ENCODE measurements around the gene C14orf132.

The C14orf132 gene

DNA sequence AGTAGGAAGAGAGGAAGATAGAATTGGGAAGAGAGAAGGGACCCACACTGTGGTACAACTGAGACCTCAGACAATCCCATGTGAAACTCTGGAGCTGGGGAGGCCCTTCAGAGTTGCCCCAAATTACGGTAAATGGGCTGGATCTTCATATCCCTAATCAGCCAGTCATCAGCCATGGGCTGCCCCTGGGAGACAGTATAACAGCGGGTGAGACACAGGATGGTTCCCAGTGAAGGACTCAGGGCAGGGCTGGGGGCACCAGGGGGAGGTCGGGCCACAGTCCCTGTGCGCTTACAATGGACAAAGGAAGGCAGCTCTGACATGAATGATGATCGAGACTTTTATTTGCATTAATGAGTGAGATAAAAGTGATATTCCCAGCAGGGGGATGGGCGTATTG lies 91.2 kb downstream of the C14orf132 start:
- FAIRE-seq, result no peak
- no peak for TF ChIP-seq POLR2A (IDR thresholded peaks at IDR 0.05; ENCODE audit: low read depth, low read length)
- DNase-seq (ENCODE audit: insufficient read length, low spot score), result no peak

DNA sequence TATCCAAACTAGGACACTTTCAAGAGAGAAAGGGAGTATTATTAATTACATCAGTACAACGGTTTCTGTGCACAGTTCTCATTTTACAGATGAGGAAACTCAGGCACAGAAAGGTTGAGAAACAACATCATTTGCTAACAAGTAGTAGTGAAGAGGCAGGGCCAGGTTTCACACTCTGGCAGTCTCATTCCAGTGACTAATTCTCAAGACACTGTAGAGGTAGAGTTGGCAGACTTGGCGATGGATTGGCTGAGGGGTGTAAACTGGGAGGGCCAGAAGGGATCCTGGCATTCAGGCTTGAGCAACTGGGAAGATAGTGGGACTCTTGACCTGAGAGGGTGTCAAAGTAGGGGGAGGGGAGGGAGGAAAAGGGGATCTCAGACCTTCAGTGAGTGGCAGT lies 91.7 kb downstream of the C14orf132 start:
- no peak for FAIRE-seq
- TF ChIP-seq POLR2A (IDR thresholded peaks at IDR 0.05; ENCODE audit: low read depth, low read length), result no peak
- no peak for DNase-seq (ENCODE audit: insufficient read length, low spot score)

DNA sequence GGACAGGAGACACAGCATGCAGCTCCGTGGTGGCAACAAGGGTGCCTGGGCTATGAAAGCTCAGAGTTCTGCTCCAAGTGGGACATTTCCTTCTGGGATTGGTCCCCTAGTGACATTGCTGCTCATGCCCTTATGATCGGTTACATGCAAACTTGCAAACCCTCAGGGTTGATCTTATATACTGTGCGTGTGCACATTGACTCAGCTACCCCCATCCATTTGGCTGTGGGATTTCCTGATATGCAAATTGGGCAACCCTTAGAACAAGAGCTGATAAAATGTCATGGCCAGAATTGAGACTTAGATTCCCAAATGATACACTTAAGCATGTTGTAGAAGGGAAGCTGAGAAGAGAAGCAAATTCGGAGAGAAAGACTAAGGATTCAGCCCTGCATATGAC lies 92.7 kb downstream of the C14orf132 start:
- DNase-seq (ENCODE audit: insufficient read length, low spot score) (no peak), FAIRE-seq (no peak)
- no peak for TF ChIP-seq POLR2A (IDR thresholded peaks at IDR 0.05; ENCODE audit: low read depth, low read length)

DNA sequence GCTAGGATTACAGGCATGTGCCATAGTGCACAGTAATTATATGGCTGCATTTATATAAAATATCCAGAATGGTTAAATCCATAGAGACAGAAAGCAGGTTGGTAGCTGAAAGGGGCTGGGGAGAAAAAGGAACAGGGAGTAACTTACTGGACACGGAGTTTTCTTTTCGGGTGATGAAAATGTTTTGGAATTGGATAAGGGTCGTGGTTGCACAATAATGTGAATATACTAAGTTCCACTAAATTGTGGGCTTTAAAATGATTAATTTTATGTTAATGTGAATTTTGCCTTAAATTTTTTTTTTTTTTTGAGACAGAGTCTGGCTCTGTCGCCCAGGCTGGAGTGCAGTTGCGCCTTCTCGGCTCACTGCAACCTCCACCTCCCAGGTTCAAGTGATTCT lies 95.3 kb downstream of the C14orf132 start:
- FAIRE-seq, result no peak
- TF ChIP-seq POLR2A (IDR thresholded peaks at IDR 0.05; ENCODE audit: low read depth, low read length), result no peak
- no peak for DNase-seq (ENCODE audit: insufficient read length, low spot score)

DNA sequence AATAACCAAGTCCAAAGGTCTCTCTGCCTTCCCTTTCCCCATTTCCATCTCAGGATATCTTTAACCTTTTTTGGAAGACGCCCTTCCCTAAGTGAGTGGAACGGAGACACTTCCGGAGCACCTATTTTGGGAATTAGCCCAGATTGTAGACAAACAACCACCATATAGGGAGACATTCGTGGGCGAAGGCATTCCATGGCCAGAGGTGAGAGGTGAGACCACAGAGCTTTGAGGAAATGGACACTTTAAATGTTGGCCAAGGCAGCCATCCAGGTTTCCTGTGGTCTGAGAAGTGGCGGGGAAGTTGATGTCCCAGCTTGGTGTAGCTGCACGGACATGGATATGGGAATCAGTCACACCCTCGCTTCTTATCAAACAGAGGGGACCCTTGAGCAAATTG lies 96.1 kb downstream of the C14orf132 start:
- FAIRE-seq (no peak), DNase-seq (ENCODE audit: insufficient read length, low spot score) (no peak)
- TF ChIP-seq POLR2A (IDR thresholded peaks at IDR 0.05; ENCODE audit: low read depth, low read length), result no peak

DNA sequence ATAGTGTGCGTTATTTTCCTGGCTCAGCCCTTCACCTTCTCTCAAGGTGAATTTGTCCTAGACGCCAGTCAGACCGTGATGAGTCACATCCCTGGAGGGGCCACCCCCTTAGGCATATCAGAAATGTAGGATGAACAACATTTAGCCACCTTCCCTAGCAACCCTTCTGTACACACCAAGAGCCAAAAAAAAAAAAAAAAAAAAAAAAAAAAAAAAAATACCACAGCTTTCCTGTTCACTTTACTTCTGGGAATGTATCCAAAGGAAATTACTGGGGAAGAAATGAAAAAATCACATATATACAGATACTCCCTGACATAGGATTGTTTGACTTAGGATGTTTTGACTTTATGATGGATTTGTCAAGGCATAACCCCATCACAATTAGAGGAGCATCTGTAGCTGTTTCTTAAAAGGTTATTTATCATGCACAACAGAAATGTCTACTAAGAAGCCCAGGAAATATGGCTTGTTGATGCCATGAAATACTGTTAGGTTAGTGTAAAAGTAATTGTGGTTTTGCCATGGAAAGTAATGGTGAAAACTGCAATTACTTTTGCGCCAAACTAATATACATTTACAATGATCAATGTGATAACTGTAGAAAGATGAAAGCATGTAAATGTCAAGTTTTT lies 97.3 kb downstream of the C14orf132 start:
- DNase-seq (ENCODE audit: insufficient read length, low spot score), result no peak
- TF ChIP-seq POLR2A (IDR thresholded peaks at IDR 0.05; ENCODE audit: low read depth, low read length), result no peak
- no peak for FAIRE-seq

DNA sequence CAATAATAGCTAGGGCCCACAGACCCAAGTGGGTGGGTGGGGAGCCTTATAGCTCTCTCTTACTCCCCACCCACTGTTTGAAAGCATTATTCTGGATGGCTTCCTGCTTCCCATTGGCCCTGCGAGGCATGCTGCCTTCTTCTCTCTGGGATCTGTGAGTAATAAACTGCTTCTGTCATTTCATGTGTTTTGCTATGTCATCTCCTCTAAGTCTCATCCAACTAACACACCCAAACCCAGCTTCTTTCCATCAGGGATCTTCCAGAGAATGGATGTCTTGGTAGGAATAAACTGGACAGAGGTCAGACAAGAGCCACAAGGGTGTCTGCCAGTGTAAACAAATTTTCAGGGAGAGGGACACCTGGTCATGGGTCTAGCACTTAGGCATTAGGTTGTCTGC lies 99.1 kb downstream of the C14orf132 start:
- DNase-seq (ENCODE audit: insufficient read length, low spot score) (no peak), FAIRE-seq (no peak)
- TF ChIP-seq POLR2A (IDR thresholded peaks at IDR 0.05; ENCODE audit: low read depth, low read length), result no peak

DNA sequence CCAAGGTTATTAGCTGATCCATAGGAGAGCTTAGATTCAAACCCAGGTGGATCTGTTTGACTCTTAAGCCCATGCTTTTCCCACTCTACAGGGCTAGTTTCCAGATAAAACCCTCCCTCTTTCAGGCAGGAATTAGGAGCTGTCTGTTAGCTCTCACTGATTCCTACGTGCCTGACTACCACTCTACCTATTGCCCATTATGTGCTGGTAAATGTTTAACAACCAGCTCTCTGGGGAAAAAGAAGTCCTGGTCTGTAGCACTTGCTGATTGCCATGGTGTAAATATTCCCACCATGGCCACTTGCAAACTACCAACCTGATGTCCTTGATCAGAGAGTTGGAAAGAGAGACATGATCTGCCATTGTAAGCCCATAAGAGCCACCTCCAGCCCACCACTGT lies 100.0 kb downstream of the C14orf132 start:
- DNase-seq (ENCODE audit: insufficient read length, low spot score) (no peak), FAIRE-seq (no peak)
- no peak for TF ChIP-seq POLR2A (IDR thresholded peaks at IDR 0.05; ENCODE audit: low read depth, low read length)

DNA sequence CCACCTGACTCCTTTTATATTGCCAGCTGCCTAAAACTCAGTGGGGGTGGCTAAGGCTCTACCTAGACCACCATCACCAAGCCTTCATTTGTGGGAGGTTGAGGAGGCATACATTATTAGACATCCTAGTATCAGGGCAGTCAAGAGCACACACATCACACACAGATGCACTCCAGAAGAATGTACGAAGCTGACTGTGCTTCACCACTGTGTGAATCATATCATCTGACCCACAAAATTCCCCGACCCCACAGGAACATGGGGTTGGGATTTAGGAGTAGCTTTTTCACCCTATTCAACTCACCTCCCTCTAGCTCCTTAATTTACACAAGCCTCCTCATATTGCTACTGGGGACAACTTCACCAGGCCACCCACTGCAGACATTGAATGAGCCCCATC lies 100.7 kb downstream of the C14orf132 start:
- TF ChIP-seq POLR2A (IDR thresholded peaks at IDR 0.05; ENCODE audit: low read depth, low read length), result no peak
- DNase-seq (ENCODE audit: insufficient read length, low spot score) (no peak), FAIRE-seq (no peak)

DNA sequence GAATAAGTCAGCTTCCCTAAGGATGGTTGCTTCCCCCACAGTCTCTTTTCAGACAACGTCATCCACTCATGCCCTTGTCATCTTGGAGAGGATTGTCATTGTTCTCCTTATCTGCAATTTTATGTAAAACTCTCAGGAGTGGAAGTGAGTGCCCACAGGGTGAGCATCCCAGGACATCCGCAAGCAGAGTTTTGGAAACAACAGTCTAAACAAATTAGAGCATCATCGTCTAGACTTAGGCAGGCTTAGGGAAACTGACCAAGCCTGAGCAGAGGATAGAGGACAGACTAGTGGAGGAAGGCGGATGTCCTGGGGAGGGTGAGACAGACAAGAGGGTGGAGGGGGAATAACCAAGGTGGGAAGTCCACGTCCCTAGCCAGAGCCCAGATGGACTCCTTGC lies 101.8 kb downstream of the C14orf132 start:
- no peak for TF ChIP-seq POLR2A (IDR thresholded peaks at IDR 0.05; ENCODE audit: low read depth, low read length)
- DNase-seq (ENCODE audit: insufficient read length, low spot score), result no peak
- no peak for FAIRE-seq

Measured in H54 (cell line).